ENCODE measurements around the gene HAPSTR1. TPM values are rescaled to one million over a fixed set of nuclear protein-coding genes. Genes with fewer than 3 reads are reported as not detected.

The HAPSTR1 gene
- total and polyA plus RNA-seq, 2 of the 13 experiments (the other 11 are each of a cell fraction or from before 2014, with no cell fraction given), result 25.2 to 83.2 TPM

- TF ChIP-seq TRIM22 (IDR thresholded peaks at IDR 0.05), result no peak
- no peak for TF ChIP-seq PHB2 (IDR thresholded peaks at IDR 0.05; ENCODE audit: partially characterized antibody)
- TF ChIP-seq CHCHD3 (CRISPR knock-in tag; IDR thresholded peaks at IDR 0.05), result no peak
These were observed 35.4 kb upstream of the HAPSTR1 start (continued) for GRCh38 chr16:9056061-9056460.

GRCh38 chr16:9058211-9058610, 33.2 kb upstream of the HAPSTR1 start:
- no peak overlapping the region for H3K9ac ChIP-seq (ENCODE audit: insufficient read depth, low read depth, low read length)
- ChIA-PET POLR2A (no interaction called here), CTCF (ENCODE audit: low intra/inter-chr PET ratio, low total read pairs) (no interaction called here)
- intact Hi-C loops (cut with micrococcal nuclease; ENCODE audit: unreplicated experiment), result no loop called here
- no TSS peak for BruUV-seq (replicated peaks)
- H2AFZ ChIP-seq (ENCODE audit: low read length), result no peak overlapping the region
- peaks cover 0 to 13% of the 10 kb centered on the region in 2 experiments; a peak in 4 of 5 replicates for H3K27me3 ChIP-seq (ENCODE audit: control insufficient read depth in 1 of 2, insufficient read depth in 2 of 2, low read length in 2 of 2)
- H3K4me1 ChIP-seq (ENCODE audit: insufficient read depth, low read length), result peaks cover 11% of the 10 kb centered on the region
- no peaks in the 10 kb centered on the region for H4K20me1 ChIP-seq (ENCODE audit: insufficient read depth, low read length)
- H3K9me3 ChIP-seq (ENCODE audit: low read length), result no peaks in the 10 kb centered on the region
- in situ Hi-C loops (cut with HindIII; ENCODE audit: extremely low pct_ligation_motif_present, low pct_unique_long_range_greater_than_20kb), result no loop called here
- FAIRE-seq, result no peak
- H3K36me3 ChIP-seq (replicated peaks in 1 of 2; ENCODE audit: control insufficient read depth in 1 of 2, insufficient read depth in 2 of 2, low read length in 2 of 2), result no peaks in the 10 kb centered on the region
- no peak overlapping the region for H3K4me2 ChIP-seq (ENCODE audit: low read depth, low read length)
- DNase-seq (ENCODE audit: low spot score), result no peak
- no peak overlapping the region for H3K4me3 ChIP-seq (replicated peaks in 1 of 3; ENCODE audit: insufficient read depth in 1 of 3, low read depth in 2 of 3, low read length in 3 of 3)
- H3K79me2 ChIP-seq (ENCODE audit: insufficient read depth, low read length), result no peaks in the 10 kb centered on the region
- H3K27ac ChIP-seq (ENCODE audit: extremely low read length, insufficient read depth, low read length), result no peak overlapping the region
- no peak for ATAC-seq
- WGBS (ENCODE audit: low lambda C conversion rate), result 73% methylated on average over 9 of the region's 9 CpGs
- TF ChIP-seq SP2 (CRISPR knock-in tag; IDR thresholded peaks at IDR 0.05) (no peak), SKIL (CRISPR knock-in tag; IDR thresholded peaks at IDR 0.05; ENCODE audit: borderline replicate concordance) (no peak), POLR2AphosphoS5 (IDR thresholded peaks at IDR 0.05; ENCODE audit: low read depth, low read length) (no peak), ZBTB38 (CRISPR knock-in tag; IDR thresholded peaks at IDR 0.05) (no peak), TFDP1 (CRISPR knock-in tag; IDR thresholded peaks at IDR 0.05; ENCODE audit: borderline replicate concordance) (no peak), SMAD3 (CRISPR knock-in tag; IDR thresholded peaks at IDR 0.05) (no peak), ZNF614 (CRISPR knock-in tag; IDR thresholded peaks at IDR 0.05; ENCODE audit: borderline replicate concordance) (no peak), ZNF768 (CRISPR knock-in tag; IDR thresholded peaks at IDR 0.05) (no peak)
- TF ChIP-seq, protein P1, sequence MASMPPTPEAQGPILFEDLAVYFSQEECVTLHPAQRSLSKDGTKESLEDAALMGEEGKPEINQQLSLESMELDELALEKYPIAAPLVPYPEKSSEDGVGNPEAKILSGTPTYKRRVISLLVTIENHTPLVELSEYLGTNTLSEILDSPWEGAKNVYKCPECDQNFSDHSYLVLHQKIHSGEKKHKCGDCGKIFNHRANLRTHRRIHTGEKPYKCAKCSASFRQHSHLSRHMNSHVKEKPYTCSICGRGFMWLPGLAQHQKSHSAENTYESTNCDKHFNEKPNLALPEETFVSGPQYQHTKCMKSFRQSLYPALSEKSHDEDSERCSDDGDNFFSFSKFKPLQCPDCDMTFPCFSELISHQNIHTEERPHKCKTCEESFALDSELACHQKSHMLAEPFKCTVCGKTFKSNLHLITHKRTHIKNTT (CRISPR knock-in tag; IDR thresholded peaks at IDR 0.05), result no peak
- TF ChIP-seq, protein P2, sequence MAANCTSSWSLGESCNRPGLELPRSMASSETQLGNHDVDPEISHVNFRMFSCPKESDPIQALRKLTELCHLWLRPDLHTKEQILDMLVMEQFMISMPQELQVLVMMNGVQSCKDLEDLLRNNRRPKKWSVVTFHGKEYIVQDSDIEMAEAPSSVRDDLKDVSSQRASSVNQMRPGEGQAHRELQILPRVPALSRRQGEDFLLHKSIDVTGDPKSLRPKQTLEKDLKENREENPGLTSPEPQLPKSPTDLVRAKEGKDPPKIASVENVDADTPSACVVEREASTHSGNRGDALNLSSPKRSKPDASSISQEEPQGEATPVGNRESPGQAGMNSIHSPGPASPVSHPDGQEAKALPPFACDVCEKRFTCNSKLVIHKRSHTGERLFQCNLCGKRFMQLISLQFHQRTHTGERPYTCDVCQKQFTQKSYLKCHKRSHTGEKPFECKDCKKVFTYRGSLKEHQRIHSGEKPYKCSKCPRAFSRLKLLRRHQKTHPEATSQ (CRISPR knock-in tag; IDR thresholded peaks at IDR 0.05; ENCODE audit: borderline replicate concordance), result no peak
- TF ChIP-seq, protein P3, sequence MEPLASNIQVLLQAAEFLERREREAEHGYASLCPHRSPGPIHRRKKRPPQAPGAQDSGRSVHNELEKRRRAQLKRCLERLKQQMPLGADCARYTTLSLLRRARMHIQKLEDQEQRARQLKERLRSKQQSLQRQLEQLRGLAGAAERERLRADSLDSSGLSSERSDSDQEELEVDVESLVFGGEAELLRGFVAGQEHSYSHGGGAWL (CRISPR knock-in tag; IDR thresholded peaks at IDR 0.05), result no peak
- TF ChIP-seq, protein P4, sequence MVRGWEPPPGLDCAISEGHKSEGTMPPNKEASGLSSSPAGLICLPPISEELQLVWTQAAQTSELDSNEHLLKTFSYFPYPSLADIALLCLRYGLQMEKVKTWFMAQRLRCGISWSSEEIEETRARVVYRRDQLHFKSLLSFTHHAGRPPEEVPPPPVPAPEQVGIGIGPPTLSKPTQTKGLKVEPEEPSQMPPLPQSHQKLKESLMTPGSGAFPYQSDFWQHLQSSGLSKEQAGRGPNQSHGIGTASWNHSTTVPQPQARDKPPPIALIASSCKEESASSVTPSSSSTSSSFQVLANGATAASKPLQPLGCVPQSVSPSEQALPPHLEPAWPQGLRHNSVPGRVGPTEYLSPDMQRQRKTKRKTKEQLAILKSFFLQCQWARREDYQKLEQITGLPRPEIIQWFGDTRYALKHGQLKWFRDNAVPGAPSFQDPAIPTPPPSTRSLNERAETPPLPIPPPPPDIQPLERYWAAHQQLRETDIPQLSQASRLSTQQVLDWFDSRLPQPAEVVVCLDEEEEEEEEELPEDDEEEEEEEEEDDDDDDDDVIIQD (CRISPR knock-in tag; IDR thresholded peaks at IDR 0.05; ENCODE audit: low read depth), result no peak
